ENCODE results near the gene CCDC28B. TPM values are rescaled to one million over a fixed set of nuclear protein-coding genes. Genes with fewer than 3 reads are reported as not detected.

The CCDC28B gene
- total RNA-seq, 2 experiments from 2014 or later, result 27.0 to 27.7 TPM

- Mint-ChIP-seq H3K27me3 (no peaks in the 10 kb centered on the region), H3K9me3 (no peaks in the 10 kb centered on the region), H3K4me3 (no peak overlapping the region), H3K27ac (no peak overlapping the region), H3K36me3 (ENCODE audit: low read depth) (no peaks in the 10 kb centered on the region), H3K4me1 (ENCODE audit: low read depth) (peaks cover 18% of the 10 kb centered on the region)
- no peak for ATAC-seq
- TF ChIP-seq CTCF (IDR thresholded peaks at IDR 0.05), result no peak
- ChIA-PET CTCF (interaction anchor here (0.8 to 4.3 kb wide), 35 partner anchors 8 to 231 kb away, joined by 3 to 44 read pairs (median 8); partner anchors contain the start of genes CCDC28B, HDAC1, IQCC and LCK), POLR2A (interaction anchor here (0.8 to 1.9 kb wide), 9 partner anchors 9 to 161 kb away, joined by 3 to 9 read pairs (median 4); partner anchors contain the start of genes IQCC and LCK)
- intact Hi-C loops (cut with micrococcal nuclease), result no loop called here
- no peak for DNase-seq
These were observed 16.2 kb downstream of the CCDC28B start for GRCh38 chr1:32216566-32216965.

GRCh38 chr1:32219022-32219421 is 18.6 kb downstream of the CCDC28B start:
- ATAC-seq, result no peak
- DNase-seq, result no peak
- TF ChIP-seq CTCF (IDR thresholded peaks at IDR 0.05), result no peak
- Mint-ChIP-seq H3K27me3 (no peaks in the 10 kb centered on the region), H3K27ac (no peak overlapping the region), H3K9me3 (no peaks in the 10 kb centered on the region), H3K4me3 (no peak overlapping the region), H3K4me1 (ENCODE audit: low read depth) (peaks cover 22% of the 10 kb centered on the region), H3K36me3 (ENCODE audit: low read depth) (peaks cover 14% of the 10 kb centered on the region)
- POLR2A ChIA-PET, result interaction anchor here (2.8 kb wide), 1 partner anchor 13 kb away, joined by 9 read pairs; the partner anchor contains the start of gene IQCC
- intact Hi-C loops (cut with micrococcal nuclease), result no loop called here
- CTCF ChIA-PET, result no interaction called here

- POLR2A ChIA-PET, result interaction anchor here (1.0 to 1.2 kb wide), 4 partner anchors 15 to 72 kb away, joined by 3 read pairs; partner anchors contain the start of gene IQCC
- Mint-ChIP-seq H3K36me3 (ENCODE audit: low read depth) (peaks cover 24% of the 10 kb centered on the region), H3K27ac (peak overlapping the region; percentile 98), H3K27me3 (no peaks in the 10 kb centered on the region), H3K9me3 (no peaks in the 10 kb centered on the region), H3K4me1 (ENCODE audit: low read depth) (peaks cover 29% of the 10 kb centered on the region), H3K4me3 (peak overlapping the region; percentile 96)
- DNase-seq (no peak), ATAC-seq (no peak)
- no peak for TF ChIP-seq CTCF (IDR thresholded peaks at IDR 0.05)
- intact Hi-C loops (cut with micrococcal nuclease), result no loop called here
- CTCF ChIA-PET, result interaction anchor here (1.2 to 2.3 kb wide), 2 partner anchors 15 to 28 kb away, joined by 4 to 12 read pairs; no protein-coding TSS in a partner anchor
These were observed 20.6 kb downstream of the CCDC28B start for GRCh38 chr1:32220746-32221580.

- ATAC-seq (no peak), DNase-seq (no peak)
- peak overlapping the region; percentile 96 for H3K4me3 Mint-ChIP-seq
- H3K27ac Mint-ChIP-seq, result peak overlapping the region; percentile 98
- H3K27me3 Mint-ChIP-seq, result no peaks in the 10 kb centered on the region
- ChIA-PET CTCF (interaction anchor here (1.2 to 2.3 kb wide), 2 partner anchors 14 to 27 kb away, joined by 4 to 12 read pairs; no protein-coding TSS in a partner anchor), POLR2A (interaction anchor here (0.7 to 1.2 kb wide), 4 partner anchors 19 to 215 kb away, joined by 3 read pairs; no protein-coding TSS in a partner anchor)
- no peaks in the 10 kb centered on the region for H3K9me3 Mint-ChIP-seq
- intact Hi-C loops (cut with micrococcal nuclease), result no loop called here
- TF ChIP-seq CTCF (IDR thresholded peaks at IDR 0.05), result no peak
- H3K4me1 Mint-ChIP-seq (ENCODE audit: low read depth), result peaks cover 33% of the 10 kb centered on the region
- H3K36me3 Mint-ChIP-seq (ENCODE audit: low read depth), result peaks cover 27% of the 10 kb centered on the region
These were observed 21.2 kb downstream of the CCDC28B start for GRCh38 chr1:32221581-32221979.
